ENCODE data around the gene LRPAP1. TPM values are rescaled to one million over a fixed set of nuclear protein-coding genes. Genes with fewer than 3 reads are reported as not detected.

LRPAP1 gene
- total and polyA plus RNA-seq, 2 experiments from 2014 or later: 63.0 to 82.5 TPM

GRCh38 chr4:3498901-3499510 lies 33.2 kb downstream of the LRPAP1 start (continued):
- TF ChIP-seq REST (IDR thresholded peaks at IDR 0.05; ENCODE audit: unreplicated experiment): no peak

- Histone ChIP-seq H3K36me3 (ENCODE audit: insufficient read depth) (no peaks in the 10 kb centered on the region), H3K9me2 (ENCODE audit: insufficient read depth) (no peaks in the 10 kb centered on the region), H3F3A (replicated peaks; ENCODE audit: low read depth) (no peaks in the 10 kb centered on the region), H3K4me2 (no peak overlapping the region), H3K4me3 (no peak overlapping the region), H3K27ac (ENCODE audit: low read depth) (no peak overlapping the region), H2AFZ (no peak overlapping the region), H3K27me3 (ENCODE audit: insufficient read depth) (peaks cover 46% of the 10 kb centered on the region), H3K4me1 (ENCODE audit: insufficient read depth) (no peaks in the 10 kb centered on the region), H4K20me1 (replicated peaks; ENCODE audit: insufficient read depth) (peaks cover 13% of the 10 kb centered on the region), H3K79me2 (replicated peaks; ENCODE audit: insufficient read depth) (peaks cover 2% of the 10 kb centered on the region; the same call in 1 of the 2 replicates)
- Mint-ChIP-seq H3K4me1 (peaks cover 2% of the 10 kb centered on the region; the same call in 2 of the 3 replicates), H3K4me3 (no peak overlapping the region), H3K27ac (no peak overlapping the region), H3K9me3 (no peaks in the 10 kb centered on the region), H3K27me3 (ENCODE audit: insufficient read depth, low read depth, poor library complexity) (peaks cover 44% of the 10 kb centered on the region), H3K36me3 (ENCODE audit: low read depth) (peaks cover 2% of the 10 kb centered on the region; the same call in 2 of the 3 replicates)
- ATAC-seq (no peak), DNase-seq (ENCODE audit: low spot score) (no peak)
- TF ChIP-seq ZNF114 (CRISPR knock-in tag; IDR thresholded peaks at IDR 0.05) (no peak), CTCF (conservative IDR thresholded peaks at IDR 0.05; ENCODE audit: low read depth in 2 of 2) (no peak), POLR2AphosphoS5 (IDR thresholded peaks at IDR 0.05; ENCODE audit: low read depth) (no peak), ZNF331 (CRISPR knock-in tag; IDR thresholded peaks at IDR 0.05; ENCODE audit: low read depth) (no peak), CREB1 (CRISPR knock-in tag; IDR thresholded peaks at IDR 0.05; ENCODE audit: low read depth) (no peak)
Measured at GRCh38 chr4:3498407-3498806, 33.8 kb downstream of the LRPAP1 start.
